H1 (cell line): ENCODE measurements around the gene GRID2. TPM values are rescaled to one million over a fixed set of nuclear protein-coding genes. Genes with fewer than 3 reads are reported as not detected.

ENCODE experiments used
- RAD21 ChIP-seq, 2 experiments: IDR thresholded peaks in 1 of 2; conservative IDR thresholded peaks in 1 of 2; 2 replicates each; pipeline ENCODE4 v1.6.1; 2011; ENCODE audit warnings: low read depth in 2 of 2, low read length in 2 of 2, improper control_type of control experiment in 1 of 2, inconsistent platforms in 1 of 2, mild to moderate bottlenecking in 1 of 2, moderate library complexity in 1 of 2
- SP2 ChIP-seq: IDR thresholded peaks from 2 replicates; pipeline ENCODE4 v1.6.1; 2012; ENCODE audit warnings: mild to moderate bottlenecking, low read length, inconsistent platforms
- polyA plus RNA-seq, 7 experiments: library from polyadenylated mRNA; depleted of rRNA in 3 of 7; stranded (reverse) in 5 of 7; unstranded in 2 of 7; fragments of >200 nt in 5 of 7; fragments of 200-250 nt in 2 of 7; gene quantifications; 1 replicate in 5 of 7; 2 replicates in 1 of 7; 4 replicates in 1 of 7; pipeline versions ENCODE4 v1.2.1 to v1.2.3, GENCODE V29; 2011 to 2013; ENCODE audit warnings: missing spikeins in 2 of 7, mixed read lengths in 2 of 7
- total RNA-seq: library from RNA; stranded (reverse); fragmentation: NEBNext Ultra II Directional; extraction: Animal tissue kit (Norgen Biotek cat#: 25700); gene quantifications from 2 replicates; pipeline ENCODE4 v1.2.1, GENCODE V29; 2021

GRID2 gene
- total and polyA plus RNA-seq, 2 of the 8 experiments (the other 6 are each of a cell fraction or from before 2014, with no cell fraction given), result 31.1 to 81.9 TPM

DNA sequence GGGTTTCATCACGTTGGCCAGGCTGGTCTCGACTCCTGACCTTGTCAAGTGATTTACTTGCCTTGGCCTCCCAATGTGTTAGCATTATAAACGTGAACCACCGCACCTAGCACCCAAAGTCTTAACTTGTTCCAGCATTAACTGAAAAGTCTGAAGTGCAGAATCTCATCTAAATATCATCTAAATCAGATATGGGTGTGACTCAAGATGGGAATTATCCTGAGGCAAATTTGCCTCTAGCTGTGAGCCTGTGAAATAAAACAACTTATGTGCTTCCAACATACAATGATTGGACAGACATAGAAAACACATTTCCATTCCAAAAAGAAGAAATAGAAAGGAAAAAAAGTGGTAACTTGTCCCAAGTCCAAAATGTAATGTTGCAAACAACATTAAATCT, 883.7 kb downstream of the GRID2 start (continued):
- TF ChIP-seq RAD21 (IDR thresholded peaks at IDR 0.05 in 1 of 2, conservative IDR thresholded peaks at IDR 0.05 in 1 of 2; ENCODE audit: low read depth in 2 of 2, low read length in 2 of 2) (no peak), SP2 (no peak)
- TF ChIP-seq, all 59 proteins: peak for 0
